H1 (cell line): Measurements from ENCODE around the gene PROZ. TPM values are rescaled to one million over a fixed set of nuclear protein-coding genes. Genes with fewer than 3 reads are reported as not detected.

ENCODE experiments used
- CTCF ChIA-PET: fragments of 300-600 bp; sonication (Branson Sonifier 250); formaldehyde crosslinking; loops from one replicate; lab custom pipeline; 2021; ENCODE audit not compliant: partially characterized antibody; lab: Charles Lee
- POLR2A ChIA-PET: fragments of 300-600 bp; sonication (Branson Sonifier 250); formaldehyde crosslinking; loops from one replicate; lab custom pipeline; 2021; ENCODE audit warnings: inconsistent platforms; ENCODE audit not compliant: partially characterized antibody; lab: Charles Lee
- DNase-seq, 2 experiments: peaks; one replicate each; pipeline versions ENCODE4 v3.0.0 to v3.0.0-alpha.2; 2010 to 2022; ENCODE audit warnings: low spot score in 2 of 2, low read depth in 1 of 2, mixed read lengths in 1 of 2
- FAIRE-seq: peaks from 2 replicates; lab custom pipeline; 2011; peaks lifted over from hg19 to GRCh38; lab: Jason Lieb, UNC
- H2AFZ ChIP-seq: 2 replicates; pipeline ENCODE4 v1.8.1; 2012; ENCODE audit warnings: low read length, inconsistent platforms
- H2AK5ac ChIP-seq: 2 replicates; pipeline ENCODE4 v1.6.1; 2013; ENCODE audit warnings: low read depth, low read length
- H2BK120ac ChIP-seq: replicated peaks from 2 replicates; pipeline ENCODE3; 2013; ENCODE audit warnings: low read depth, low read length, inconsistent platforms
- H2BK12ac ChIP-seq: 2 replicates; pipeline ENCODE4 v1.6.1; 2013; ENCODE audit warnings: low read depth, low read length
- H2BK15ac ChIP-seq: 2 replicates; pipeline ENCODE4 v1.6.1; 2013; ENCODE audit warnings: low read length
- H2BK20ac ChIP-seq: 2 replicates; pipeline ENCODE4 v1.6.1; 2013; ENCODE audit warnings: low read length
- H2BK5ac ChIP-seq: 2 replicates; pipeline ENCODE4 v1.6.1; 2013; ENCODE audit warnings: low read depth, low read length
- H3K14ac ChIP-seq: 2 replicates; pipeline ENCODE4 v1.6.1; 2013; ENCODE audit warnings: inconsistent platforms; ENCODE audit not compliant: insufficient read length
- H3K18ac ChIP-seq: 2 replicates; pipeline ENCODE4 v1.6.1; 2013; ENCODE audit warnings: low read length; ENCODE audit errors: extremely low read depth
- H3K23ac ChIP-seq: 2 replicates; pipeline ENCODE4 v1.6.1; 2013; ENCODE audit warnings: inconsistent platforms; ENCODE audit not compliant: insufficient read length
- H3K23me2 ChIP-seq: 2 replicates; pipeline ENCODE4 v1.6.1; 2013; ENCODE audit warnings: low read depth, low read length
- H3K27ac ChIP-seq: 2 replicates; pipeline ENCODE4 v1.6.1; 2011; ENCODE audit warnings: low read depth, low read length, inconsistent platforms
- H3K27me3 ChIP-seq, 4 experiments: replicated peaks in 1 of 4; 1 replicate in 1 of 4; 2 replicates in 3 of 4; pipeline versions ENCODE4 v1.6.1 to v1.8.1; 2011 to 2013; ENCODE audit warnings: low read length in 3 of 4, mild to moderate bottlenecking in 3 of 4, inconsistent platforms in 2 of 4, mixed read lengths in 2 of 4, moderate library complexity in 1 of 4; ENCODE audit not compliant: control insufficient read depth in 3 of 4, insufficient read depth in 3 of 4; ENCODE audit errors: extremely low read depth in 1 of 4
- H3K36me3 ChIP-seq, 4 experiments: 2 replicates each; pipeline versions ENCODE4 v1.6.1 to v1.8.1; 2011 to 2013; ENCODE audit warnings: mild to moderate bottlenecking in 4 of 4, low read length in 3 of 4, moderate library complexity in 2 of 4, control low read depth in 1 of 4, inconsistent platforms in 1 of 4; ENCODE audit not compliant: insufficient read depth in 4 of 4, control insufficient read depth in 2 of 4
- H3K4ac ChIP-seq: replicated peaks from 2 replicates; pipeline ENCODE3; 2013; ENCODE audit warnings: low read length, low read depth, mixed read lengths, inconsistent platforms; ENCODE audit not compliant: insufficient read length
- H3K4me1 ChIP-seq, 4 experiments: replicated peaks in 1 of 4; 1 replicate in 1 of 4; 2 replicates in 3 of 4; pipeline versions ENCODE4 v1.6.1 to v1.8.1; 2011 to 2013; ENCODE audit warnings: low read length in 3 of 4, inconsistent platforms in 2 of 4, mixed read lengths in 1 of 4; ENCODE audit not compliant: insufficient read depth in 4 of 4, control insufficient read depth in 3 of 4
- H3K4me2 ChIP-seq, 2 experiments: 2 replicates each; pipeline versions ENCODE4 v1.6.1 to v1.8.1; 2011 to 2013; ENCODE audit warnings: low read depth in 2 of 2, low read length in 2 of 2, control low read depth in 1 of 2, inconsistent platforms in 1 of 2, mild to moderate bottlenecking in 1 of 2; ENCODE audit not compliant: insufficient read depth in 1 of 2
- H3K4me3 ChIP-seq, 4 experiments: fragments of 200-600, 300-600 bp in 1 of 4; sonication (generic), shearing (Covaris generic), sonication (Bioruptor Twin) in 1 of 4; 2 replicates each; pipeline versions ENCODE4 v1.5.1 to v1.8.1; 2011 to 2016; ENCODE audit warnings: low read length in 4 of 4, low read depth in 3 of 4, control low read depth in 2 of 4, inconsistent platforms in 2 of 4, mild to moderate bottlenecking in 2 of 4, mixed read lengths in 1 of 4, moderate library complexity in 1 of 4; ENCODE audit not compliant: insufficient read depth in 2 of 4; ENCODE audit errors: extremely low read depth in 1 of 4
- H3K56ac ChIP-seq: replicated peaks from 2 replicates; pipeline ENCODE3; 2013; ENCODE audit warnings: low read depth, mild to moderate bottlenecking, mixed read lengths, low read length, inconsistent platforms; ENCODE audit not compliant: insufficient read length
- H3K79me1 ChIP-seq: 2 replicates; pipeline ENCODE4 v1.6.1; 2013; ENCODE audit warnings: low read depth, low read length, control low read depth
- H3K79me2 ChIP-seq, 2 experiments: 2 replicates each; pipeline versions ENCODE4 v1.6.1 to v1.8.1; 2012 to 2013; ENCODE audit warnings: low read length in 2 of 2, mild to moderate bottlenecking in 2 of 2, inconsistent platforms in 1 of 2; ENCODE audit not compliant: insufficient read depth in 2 of 2, control insufficient read depth in 1 of 2
- H3K9ac ChIP-seq, 4 experiments: replicated peaks in 1 of 4; 1 replicate in 1 of 4; 2 replicates in 3 of 4; pipeline versions ENCODE4 v1.6.1 to v1.8.1; 2011 to 2013; ENCODE audit warnings: low read depth in 3 of 4, low read length in 3 of 4, control low read depth in 2 of 4, mild to moderate bottlenecking in 2 of 4, moderate library complexity in 2 of 4, inconsistent platforms in 1 of 4; ENCODE audit errors: extremely low read depth in 1 of 4
- H3K9me3 ChIP-seq, 2 experiments: 2 replicates each; pipeline versions ENCODE4 v1.6.1 to v1.8.1; 2012 to 2013; ENCODE audit warnings: mild to moderate bottlenecking in 2 of 2, moderate library complexity in 2 of 2, control low read depth in 1 of 2, inconsistent platforms in 1 of 2, low read depth in 1 of 2, low read length in 1 of 2, mixed read lengths in 1 of 2; ENCODE audit not compliant: insufficient read depth in 2 of 2
- H4K20me1 ChIP-seq, 2 experiments: replicated peaks in 1 of 2; 2 replicates each; pipeline versions ENCODE3 to v1.8.1; 2011 to 2013; ENCODE audit warnings: inconsistent platforms in 2 of 2, low read length in 2 of 2, mild to moderate bottlenecking in 1 of 2; ENCODE audit not compliant: insufficient read depth in 2 of 2, control insufficient read depth in 1 of 2
- H4K5ac ChIP-seq: 2 replicates; pipeline ENCODE4 v1.6.1; 2013; ENCODE audit warnings: low read length, low read depth, mixed read lengths, inconsistent platforms; ENCODE audit not compliant: insufficient read length
- H4K8ac ChIP-seq: 2 replicates; pipeline ENCODE4 v1.8.0; 2013; ENCODE audit warnings: mild to moderate bottlenecking, moderate library complexity, low read length, inconsistent platforms; ENCODE audit not compliant: insufficient read depth; ENCODE audit errors: extremely low read depth
- H4K91ac ChIP-seq: replicated peaks from 2 replicates; pipeline ENCODE3; 2013; ENCODE audit warnings: low read length, mixed read lengths, inconsistent platforms; ENCODE audit not compliant: insufficient read length
- GABPA ChIP-seq: IDR thresholded peaks from 2 replicates; pipeline ENCODE4 v1.6.1; 2011; ENCODE audit warnings: mild to moderate bottlenecking, low read length, moderate library complexity, borderline replicate concordance; ENCODE audit not compliant: insufficient read depth
- PHF8 ChIP-seq: fragments of 200-600 bp; sonication (generic); conservative IDR thresholded peaks from 2 replicates; pipeline ENCODE4 v1.7.1; 2012; ENCODE audit warnings: low read depth, mild to moderate bottlenecking, inconsistent platforms, low read length, moderate library complexity
- POU5F1 ChIP-seq: IDR thresholded peaks from 2 replicates; pipeline ENCODE4 v1.6.1; 2011; ENCODE audit warnings: low read depth, mild to moderate bottlenecking, low read length, moderate library complexity
- SIN3A ChIP-seq, 2 experiments: IDR thresholded peaks in 1 of 2; conservative IDR thresholded peaks in 1 of 2; 2 replicates each; pipeline ENCODE4 v1.6.1; 2011 to 2012; ENCODE audit warnings: low read length in 2 of 2, improper control_type of control experiment in 1 of 2, low read depth in 1 of 2, mild to moderate bottlenecking in 1 of 2
- SP4 ChIP-seq: IDR thresholded peaks from 2 replicates; pipeline ENCODE4 v1.6.1; 2012; ENCODE audit warnings: low read length, inconsistent platforms
- TBP ChIP-seq: IDR thresholded peaks from 2 replicates; pipeline ENCODE4 v1.6.1; 2011; ENCODE audit warnings: low read depth, low read length, improper control_type of control experiment
- WGBS, 2 experiments: shearing (Covaris generic) in 1 of 2; methylation state at CpG; one replicate each; pipeline versions ENCODE4 v1.1.6 to v1.1.7; 2013 to 2015; ENCODE audit warnings: low lambda C conversion rate in 2 of 2, mixed read lengths in 2 of 2, inconsistent platforms in 1 of 2, low coverage in 1 of 2, missing lambda C conversion rate in 1 of 2; ENCODE audit not compliant: insufficient replicate concordance in 2 of 2, insufficient coverage in 1 of 2, insufficient read length in 1 of 2; ENCODE audit errors: extremely low coverage in 1 of 2, missing lambda C conversion rate in 1 of 2; 5-methylcytosine and 5-hydroxymethylcytosine counted together
- polyA plus RNA-seq, 7 experiments: library from polyadenylated mRNA; depleted of rRNA in 3 of 7; stranded (reverse) in 5 of 7; unstranded in 2 of 7; fragments of >200 nt in 5 of 7; fragments of 200-250 nt in 2 of 7; gene quantifications; 1 replicate in 5 of 7; 2 replicates in 1 of 7; 4 replicates in 1 of 7; pipeline versions ENCODE4 v1.2.1 to v1.2.3, GENCODE V29; 2011 to 2013; ENCODE audit warnings: missing spikeins in 2 of 7, mixed read lengths in 2 of 7
- total RNA-seq: library from RNA; stranded (reverse); fragmentation: NEBNext Ultra II Directional; extraction: Animal tissue kit (Norgen Biotek cat#: 25700); gene quantifications from 2 replicates; pipeline ENCODE4 v1.2.1, GENCODE V29; 2021

The PROZ gene
- total and polyA plus RNA-seq, 2 of the 8 experiments (the other 6 are each of a cell fraction or from before 2014, with no cell fraction given): not detected

DNA sequence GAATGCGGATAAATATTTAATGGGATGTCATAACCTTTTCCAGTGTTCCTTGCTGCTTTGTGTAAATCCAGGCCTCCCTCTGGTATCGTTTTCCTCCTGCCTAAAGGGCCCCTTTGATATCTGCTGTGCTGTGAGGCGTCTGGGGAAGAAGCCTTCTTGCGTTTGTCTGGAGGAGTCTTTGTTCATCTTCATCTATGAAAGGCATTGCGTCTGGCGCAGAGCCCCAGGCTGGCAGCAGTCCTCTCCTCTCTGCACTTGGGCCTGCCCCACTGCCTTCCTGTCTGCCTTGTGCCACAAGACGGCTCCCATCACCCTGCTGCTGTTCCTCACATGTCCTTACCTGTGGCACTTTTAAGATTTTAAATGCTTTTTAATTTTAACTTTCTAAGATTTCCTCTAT is 9.8 kb downstream of the PROZ start:
- H4K8ac ChIP-seq: no peak overlapping the region
- CTCF ChIA-PET: no interaction called here
- H2AFZ ChIP-seq: no peak overlapping the region
- no peak overlapping the region for H2BK5ac ChIP-seq
- POLR2A ChIA-PET: no interaction called here
- no peaks in the 10 kb centered on the region; a peak in 1 of 4 replicates for H3K79me2 ChIP-seq
- H3K56ac ChIP-seq: no peak overlapping the region
- DNase-seq (no peak), FAIRE-seq (no peak)
- H3K4me1 ChIP-seq: peaks cover 0 to 3% (median 0%) of the 10 kb centered on the region in 4 experiments; a peak in 1 of 7 replicates
- H3K9me3 ChIP-seq: no peaks in the 10 kb centered on the region
- H3K23ac ChIP-seq: no peak overlapping the region
- no peak overlapping the region for H3K4me3 ChIP-seq
- no peak overlapping the region for H3K27ac ChIP-seq
- no peak overlapping the region for H2BK120ac ChIP-seq
- H3K27me3 ChIP-seq: no peaks in the 10 kb centered on the region
- H2AK5ac ChIP-seq: no peak overlapping the region
- H2BK12ac ChIP-seq: no peak overlapping the region
- 89% methylated on average over 7 of the region's 7 CpGs; no CpG with 5 or more reads in 1 of the 2 experiments for WGBS, 2 experiments
- no peaks in the 10 kb centered on the region for H4K20me1 ChIP-seq
- no peak overlapping the region for H3K18ac ChIP-seq
- H3K9ac ChIP-seq: no peak overlapping the region
- H3K4ac ChIP-seq: no peak overlapping the region
- peaks cover 2 to 29% (median 7%) of the 10 kb centered on the region in 4 experiments; a peak in 5 of 8 replicates for H3K36me3 ChIP-seq
- H2BK20ac ChIP-seq: no peak overlapping the region
- H4K5ac ChIP-seq: no peak overlapping the region
- H3K79me1 ChIP-seq: no peaks in the 10 kb centered on the region
- no peaks in the 10 kb centered on the region for H3K23me2 ChIP-seq
- H3K14ac ChIP-seq: no peak overlapping the region
- H3K4me2 ChIP-seq: no peak overlapping the region
- H4K91ac ChIP-seq: no peak overlapping the region
- no peak for TF ChIP-seq GABPA
- TF ChIP-seq SIN3A (conservative IDR thresholded peaks at IDR 0.05 in 1 of 2, IDR thresholded peaks at IDR 0.05 in 1 of 2; ENCODE audit: low read depth in 1 of 2, low read length in 2 of 2): no peak
- TF ChIP-seq POU5F1: no peak
- no peak for TF ChIP-seq PHF8
- no peak for TF ChIP-seq SP4
- no peak for TF ChIP-seq TBP
- H2BK15ac ChIP-seq: no peak overlapping the region
